H9 (cell line): ENCODE measurements around the gene ADISSP. TPM values are rescaled to one million over a fixed set of nuclear protein-coding genes. Genes with fewer than 3 reads are reported as not detected.

Experiments used
- DNase-seq: peaks from one replicate; pipeline ENCODE4 v3.0.0-alpha.2; 2017
- H2AFZ ChIP-seq: one replicate; pipeline ENCODE4 v1.6.1; 2013; ENCODE audit warnings: mild to moderate bottlenecking, low read length, control low read depth, moderate library complexity
- H2AK5ac ChIP-seq: 2 replicates; pipeline ENCODE4 v1.6.1; 2013; ENCODE audit warnings: low read length, control low read depth, mixed read lengths; ENCODE audit not compliant: insufficient read length
- H2BK120ac ChIP-seq: one replicate; pipeline ENCODE4 v1.6.1; 2013; ENCODE audit warnings: low read depth, mild to moderate bottlenecking, low read length, control low read depth, inconsistent platforms; ENCODE audit not compliant: poor library complexity, severe bottlenecking
- H2BK12ac ChIP-seq: 2 replicates; pipeline ENCODE4 v1.6.1; 2013; ENCODE audit warnings: low read length, control low read depth, mixed read lengths, low read depth; ENCODE audit not compliant: insufficient read length
- H2BK15ac ChIP-seq: 2 replicates; pipeline ENCODE4 v1.6.1; 2013; ENCODE audit warnings: low read depth, low read length, control low read depth
- H2BK20ac ChIP-seq: one replicate; pipeline ENCODE4 v1.6.1; 2013; ENCODE audit warnings: low read depth, mild to moderate bottlenecking, low read length, control low read depth, inconsistent platforms; ENCODE audit not compliant: poor library complexity, severe bottlenecking
- H2BK5ac ChIP-seq: 2 replicates; pipeline ENCODE4 v1.6.1; 2013; ENCODE audit warnings: low read length, control low read depth, mixed read lengths; ENCODE audit not compliant: insufficient read length
- H3K14ac ChIP-seq: 2 replicates; pipeline ENCODE4 v1.6.1; 2013; ENCODE audit warnings: low read length, control low read depth; ENCODE audit not compliant: insufficient read depth
- H3K18ac ChIP-seq: 2 replicates; pipeline ENCODE4 v1.6.1; 2013; ENCODE audit warnings: low read depth, mild to moderate bottlenecking, mixed read lengths, low read length, control low read depth; ENCODE audit not compliant: insufficient read length
- H3K23ac ChIP-seq: 2 replicates; pipeline ENCODE4 v1.6.1; 2013; ENCODE audit warnings: low read length, control low read depth, mixed read lengths, low read depth; ENCODE audit not compliant: insufficient read length
- H3K23me2 ChIP-seq: 2 replicates; pipeline ENCODE4 v1.6.1; 2013; ENCODE audit warnings: low read depth, mild to moderate bottlenecking, mixed read lengths, low read length, control low read depth; ENCODE audit not compliant: insufficient read length, poor library complexity, severe bottlenecking
- H3K27ac ChIP-seq: 2 replicates; pipeline ENCODE4 v1.5.1; 2013; ENCODE audit warnings: low read length, control low read depth, mixed read lengths, low read depth; ENCODE audit not compliant: insufficient read length
- H3K27me3 ChIP-seq: 2 replicates; pipeline ENCODE4 v1.6.1; 2013; ENCODE audit warnings: low read length, control low read depth, inconsistent platforms; ENCODE audit not compliant: insufficient read depth
- H3K4ac ChIP-seq: 2 replicates; pipeline ENCODE4 v1.6.1; 2013; ENCODE audit warnings: low read depth, mild to moderate bottlenecking, control low read depth, inconsistent platforms, low read length, moderate library complexity
- H3K4me1 ChIP-seq: 2 replicates; pipeline ENCODE4 v1.6.1; 2013; ENCODE audit warnings: low read length, control low read depth, inconsistent platforms; ENCODE audit not compliant: insufficient read depth
- H3K4me2 ChIP-seq: 2 replicates; pipeline ENCODE4 v1.6.1; 2013; ENCODE audit warnings: low read length, control low read depth, mixed read lengths; ENCODE audit not compliant: insufficient read length, insufficient read depth
- H3K56ac ChIP-seq: 2 replicates; pipeline ENCODE4 v1.6.1; 2013; ENCODE audit warnings: low read depth, mild to moderate bottlenecking, mixed read lengths, low read length, control low read depth; ENCODE audit not compliant: insufficient read length
- H3K79me1 ChIP-seq: 2 replicates; pipeline ENCODE4 v1.6.1; 2013; ENCODE audit warnings: low read depth, mild to moderate bottlenecking, moderate library complexity, low read length, control low read depth, inconsistent platforms; ENCODE audit not compliant: insufficient read depth, poor library complexity, severe bottlenecking
- H3K79me2 ChIP-seq: 2 replicates; pipeline ENCODE4 v1.6.1; 2013; ENCODE audit warnings: low read length, control low read depth, inconsistent platforms; ENCODE audit not compliant: insufficient read depth
- H3K9ac ChIP-seq: 2 replicates; pipeline ENCODE4 v1.6.1; 2013; ENCODE audit warnings: low read length, control low read depth, mixed read lengths; ENCODE audit not compliant: insufficient read length; ENCODE audit errors: extremely low read depth
- H3K9me3 ChIP-seq: one replicate; pipeline ENCODE4 v1.6.1; 2013; ENCODE audit warnings: low read depth, low read length, inconsistent platforms; ENCODE audit not compliant: control insufficient read depth
- H3T11ph ChIP-seq: one replicate; pipeline ENCODE4 v1.6.1; 2013; ENCODE audit warnings: mild to moderate bottlenecking, low read length, control low read depth, inconsistent platforms
- H4K20me1 ChIP-seq: one replicate; pipeline ENCODE4 v1.6.1; 2013; ENCODE audit not compliant: control insufficient read depth, insufficient read length, insufficient read depth
- H4K5ac ChIP-seq: 2 replicates; pipeline ENCODE4 v1.6.1; 2013; ENCODE audit warnings: low read depth, mild to moderate bottlenecking, mixed read lengths, low read length, control low read depth; ENCODE audit not compliant: insufficient read length
- H4K8ac ChIP-seq: replicated peaks from 2 replicates; pipeline ENCODE4 v1.6.1; 2013; ENCODE audit warnings: low read length, control low read depth, mixed read lengths, low read depth; ENCODE audit not compliant: insufficient read length
- H4K91ac ChIP-seq: 2 replicates; pipeline ENCODE4 v1.6.1; 2013; ENCODE audit warnings: low read depth, mild to moderate bottlenecking, moderate library complexity, mixed read lengths, low read length, control low read depth; ENCODE audit not compliant: insufficient read length
- H3K27ac Mint-ChIP-seq, 3 experiments: 2 replicates in 2 of 3; 3 replicates in 1 of 3; pipeline ENCODE4 v1.8.0; 2020 to 2021; ENCODE audit warnings: mixed read lengths in 3 of 3, mild to moderate bottlenecking in 1 of 3, moderate library complexity in 1 of 3
- H3K27me3 Mint-ChIP-seq: 2 replicates; pipeline ENCODE4 v1.8.0; 2021; ENCODE audit warnings: low read depth, mild to moderate bottlenecking, moderate library complexity, mixed read lengths
- H3K36me3 Mint-ChIP-seq, 3 experiments: 2 replicates in 2 of 3; 3 replicates in 1 of 3; pipeline ENCODE4 v1.8.0; 2020 to 2021; ENCODE audit warnings: low read depth in 3 of 3, mixed read lengths in 3 of 3; ENCODE audit not compliant: insufficient read depth in 1 of 3
- H3K4me1 Mint-ChIP-seq, 2 experiments: 2 replicates each; pipeline ENCODE4 v1.8.0; 2020; ENCODE audit warnings: mixed read lengths in 2 of 2
- H3K4me3 Mint-ChIP-seq, 2 experiments: 2 replicates in 1 of 2; 3 replicates in 1 of 2; pipeline ENCODE4 v1.8.0; 2020 to 2021; ENCODE audit warnings: mild to moderate bottlenecking in 2 of 2, mixed read lengths in 2 of 2, moderate library complexity in 1 of 2
- H3K9me3 Mint-ChIP-seq, 2 experiments: 2 replicates in 1 of 2; 3 replicates in 1 of 2; pipeline ENCODE4 v1.8.0; 2020; ENCODE audit warnings: mild to moderate bottlenecking in 2 of 2, mixed read lengths in 2 of 2, moderate library complexity in 1 of 2
- WGBS: extraction: QIAGEN DNeasy Blood & Tissue Kit; methylation state at CpG from one replicate; pipeline ENCODE4 v1.1.7; 2013; ENCODE audit warnings: missing lambda C conversion rate, low lambda C conversion rate, mixed read lengths; ENCODE audit not compliant: insufficient read length; ENCODE audit errors: extremely low coverage; 5-methylcytosine and 5-hydroxymethylcytosine counted together
- total RNA-seq: library from RNA; stranded (reverse); gene quantifications from 2 replicates; pipeline ENCODE4 v1.2.1, GENCODE V29; 2021
- TF ChIP-seq, protein P1 (sequence below): fragments of 200-600 bp; sonication (generic); conservative IDR thresholded peaks from 3 replicates; pipeline ENCODE4 v1.8.0; 2021; ENCODE audit warnings: antibody characterized with exemption, mild to moderate bottlenecking

ADISSP gene
- total RNA-seq, 1 experiment from 2014 or later: 80.9 TPM

DNA sequence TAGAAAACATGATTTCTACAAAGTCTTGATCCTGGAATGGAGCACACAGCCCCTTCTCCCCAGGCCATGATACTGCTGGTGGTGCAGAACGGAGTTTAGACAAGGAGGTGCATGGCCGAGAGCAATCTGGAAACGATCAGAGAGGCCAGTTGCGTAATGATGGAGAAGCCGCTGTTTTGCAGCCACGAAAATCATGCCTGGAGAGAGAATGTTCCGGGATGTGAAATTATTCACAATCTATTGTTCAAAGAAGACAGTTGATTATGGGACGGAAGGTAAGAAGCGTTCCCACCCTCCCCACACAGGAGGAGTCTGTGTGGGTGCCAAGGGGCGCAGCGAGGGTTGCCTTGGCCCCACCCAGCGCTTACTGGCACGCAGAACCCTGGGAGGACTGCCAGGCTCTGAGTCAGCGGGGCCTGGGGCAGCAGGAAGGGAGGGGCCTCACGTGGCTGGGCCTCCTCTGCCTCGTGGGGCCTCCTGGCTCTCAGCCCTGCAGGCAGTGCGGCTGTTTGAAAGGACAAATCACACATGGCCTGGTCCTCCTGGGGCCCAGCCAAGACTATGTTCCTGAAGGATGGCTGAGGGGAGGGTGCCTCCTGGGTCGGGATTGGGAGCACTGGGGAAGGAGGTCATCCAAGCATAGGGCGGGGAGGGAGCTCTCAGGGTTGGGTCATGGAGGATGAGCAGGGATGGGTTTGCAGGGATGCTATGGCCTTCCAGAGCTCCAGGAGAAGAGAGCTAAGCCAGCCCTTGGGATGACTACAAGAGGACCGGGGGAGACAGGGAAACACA lies 44.1 kb upstream of the ADISSP start:
- Histone ChIP-seq H2AK5ac (no peak overlapping the region), H4K5ac (no peak overlapping the region), H3K79me1 (no peaks in the 10 kb centered on the region), H3K4ac (no peak overlapping the region), H3K4me2 (no peak overlapping the region), H2BK15ac (no peak overlapping the region), H3K27me3 (no peaks in the 10 kb centered on the region), H2BK12ac (no peak overlapping the region), H3K23me2 (no peaks in the 10 kb centered on the region), H3K14ac (no peak overlapping the region), H3K9me3 (no peaks in the 10 kb centered on the region), H4K20me1 (no peaks in the 10 kb centered on the region), H2BK120ac (no peak overlapping the region), H3K56ac (no peak overlapping the region), H3K79me2 (no peaks in the 10 kb centered on the region), H3K23ac (no peak overlapping the region), H3K18ac (no peak overlapping the region), H2BK5ac (no peak overlapping the region), H2AFZ (no peak overlapping the region), H2BK20ac (no peak overlapping the region), H4K91ac (no peak overlapping the region), H4K8ac (no peak overlapping the region), H3K4me1 (peaks cover 3% of the 10 kb centered on the region), H3K9ac (no peak overlapping the region), H3T11ph (no peak overlapping the region), H3K27ac (no peak overlapping the region)
- H3K36me3 Mint-ChIP-seq: peaks cover 0 to under 1% (median 0%) of the 10 kb centered on the region in 3 experiments; a peak in 1 of 7 replicates
- peaks cover 23 to 33% of the 10 kb centered on the region in 2 experiments for H3K4me1 Mint-ChIP-seq
- no peaks in the 10 kb centered on the region for H3K9me3 Mint-ChIP-seq
- TF ChIP-seq, protein P1, sequence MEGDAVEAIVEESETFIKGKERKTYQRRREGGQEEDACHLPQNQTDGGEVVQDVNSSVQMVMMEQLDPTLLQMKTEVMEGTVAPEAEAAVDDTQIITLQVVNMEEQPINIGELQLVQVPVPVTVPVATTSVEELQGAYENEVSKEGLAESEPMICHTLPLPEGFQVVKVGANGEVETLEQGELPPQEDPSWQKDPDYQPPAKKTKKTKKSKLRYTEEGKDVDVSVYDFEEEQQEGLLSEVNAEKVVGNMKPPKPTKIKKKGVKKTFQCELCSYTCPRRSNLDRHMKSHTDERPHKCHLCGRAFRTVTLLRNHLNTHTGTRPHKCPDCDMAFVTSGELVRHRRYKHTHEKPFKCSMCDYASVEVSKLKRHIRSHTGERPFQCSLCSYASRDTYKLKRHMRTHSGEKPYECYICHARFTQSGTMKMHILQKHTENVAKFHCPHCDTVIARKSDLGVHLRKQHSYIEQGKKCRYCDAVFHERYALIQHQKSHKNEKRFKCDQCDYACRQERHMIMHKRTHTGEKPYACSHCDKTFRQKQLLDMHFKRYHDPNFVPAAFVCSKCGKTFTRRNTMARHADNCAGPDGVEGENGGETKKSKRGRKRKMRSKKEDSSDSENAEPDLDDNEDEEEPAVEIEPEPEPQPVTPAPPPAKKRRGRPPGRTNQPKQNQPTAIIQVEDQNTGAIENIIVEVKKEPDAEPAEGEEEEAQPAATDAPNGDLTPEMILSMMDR: no peak
- no peak overlapping the region for H3K27ac Mint-ChIP-seq
- H3K4me3 Mint-ChIP-seq: no peak overlapping the region
- peaks cover 9% of the 10 kb centered on the region for H3K27me3 Mint-ChIP-seq
- no peak for DNase-seq
- no CpG with 5 or more reads among the region's 20 CpGs for WGBS
